Mucosa of rectum (tissue), 2 donors: ENCODE data around the gene ZMYND8.

Source experiments
- H3K27ac ChIP-seq, 2 donors: one replicate each; pipeline ENCODE4 v1.7.0; 2013; ENCODE audit warnings: inconsistent platforms in 2 of 2, low read depth in 2 of 2, low read length in 2 of 2
- H3K27me3 ChIP-seq, 2 donors: one replicate each; pipeline ENCODE4 v1.7.0; 2013; ENCODE audit warnings: low read length in 2 of 2; ENCODE audit not compliant: control insufficient read depth in 2 of 2, insufficient read depth in 2 of 2
- H3K36me3 ChIP-seq, 2 donors: one replicate each; pipeline ENCODE4 v1.7.0; 2013; ENCODE audit warnings: low read length in 2 of 2; ENCODE audit not compliant: control insufficient read depth in 2 of 2, insufficient read depth in 2 of 2
- H3K4me1 ChIP-seq, 2 donors: one replicate each; pipeline ENCODE4 v1.7.0; 2013; ENCODE audit warnings: low read length in 2 of 2, mild to moderate bottlenecking in 1 of 2; ENCODE audit not compliant: control insufficient read depth in 2 of 2, insufficient read depth in 2 of 2
- H3K4me3 ChIP-seq, 2 donors: one replicate each; pipeline ENCODE4 v1.7.0; 2013; ENCODE audit warnings: low read length in 2 of 2
- H3K9ac ChIP-seq, 2 donors: one replicate each; pipeline ENCODE4 v1.7.0; 2013; ENCODE audit warnings: low read length in 2 of 2, low read depth in 1 of 2, mild to moderate bottlenecking in 1 of 2
- H3K9me3 ChIP-seq, 2 donors: one replicate each; pipeline ENCODE4 v1.7.0; 2013; ENCODE audit warnings: low read length in 2 of 2; ENCODE audit not compliant: control insufficient read depth in 2 of 2
- donor health status: healthy.
- donor health status: Normal muscosa, but diverticular disease.

The ZMYND8 gene

DNA sequence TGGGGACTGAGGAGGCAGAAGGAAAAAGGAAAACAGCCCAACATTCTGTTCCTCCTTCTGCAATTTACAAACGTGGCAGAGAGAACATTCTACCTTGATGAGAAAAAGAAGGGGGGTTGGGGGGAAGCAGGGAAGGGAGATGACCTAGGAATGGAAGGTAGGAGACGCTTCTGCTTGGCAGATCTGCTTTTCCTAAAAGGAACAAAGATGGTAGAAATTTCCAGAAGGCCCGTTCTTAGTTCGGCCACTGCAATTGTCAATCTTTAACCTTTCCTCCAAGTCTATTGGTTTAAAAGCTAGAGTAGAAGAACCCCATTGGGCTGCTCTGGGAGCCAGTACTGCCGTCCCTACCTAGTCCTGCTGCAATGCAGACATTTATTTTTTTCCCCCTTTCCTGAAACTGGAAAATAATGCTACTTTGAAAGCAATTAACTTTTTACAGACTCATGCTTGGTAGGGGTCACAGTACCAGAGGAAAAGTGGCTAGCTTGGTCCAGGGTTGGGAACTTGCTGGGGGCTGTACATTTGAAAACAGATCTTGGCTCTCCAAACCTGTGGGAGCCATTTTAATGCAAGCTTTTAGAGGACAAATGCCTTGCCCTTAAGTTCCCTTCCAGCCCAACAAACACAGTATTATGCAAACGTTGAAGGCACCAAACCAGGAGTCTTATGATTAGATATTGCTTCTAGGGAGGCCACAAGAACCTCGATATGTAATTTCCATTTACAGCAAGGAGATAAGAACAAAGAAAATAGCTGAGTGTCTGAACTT is 2.6 kb downstream of the ZMYND8 start:
- H3K9ac ChIP-seq: peak overlapping the region; percentile 72 to 87
- H3K9me3 ChIP-seq: no peaks in the 10 kb centered on the region
- H3K4me3 ChIP-seq: peak overlapping the region; percentile 59 to 69
- H3K36me3 ChIP-seq: peaks cover 1 to 3% of the 10 kb centered on the region in 2 donors
- H3K27ac ChIP-seq: peak overlapping the region; percentile 97 to 98
- H3K4me1 ChIP-seq: peaks cover 68 to 91% of the 10 kb centered on the region in 2 donors
- no peaks in the 10 kb centered on the region for H3K27me3 ChIP-seq

DNA sequence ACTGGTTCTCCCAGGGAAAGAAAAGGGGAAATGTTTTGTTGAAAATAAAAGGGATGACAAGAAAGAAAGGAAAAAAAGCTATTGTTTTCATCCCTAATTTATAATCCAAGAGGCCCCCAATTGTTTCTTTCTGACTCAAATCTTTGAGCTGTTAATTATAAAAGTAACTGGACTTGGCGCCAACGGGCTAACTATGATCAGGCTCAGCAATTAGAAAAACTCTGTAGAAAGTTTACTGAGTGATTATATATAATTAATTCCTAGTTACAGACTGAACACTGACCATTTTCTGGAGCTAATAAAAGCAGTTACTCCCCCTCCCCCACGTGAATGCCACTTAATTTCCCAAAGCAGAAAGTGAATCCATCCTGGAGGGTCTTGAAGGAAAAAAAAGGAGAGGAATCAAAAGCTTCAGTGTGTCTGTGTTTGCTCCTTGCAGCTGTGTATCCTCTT is 3.2 kb downstream of the ZMYND8 start:
- H3K4me3 ChIP-seq: peak overlapping the region; percentile 56 to 59

DNA sequence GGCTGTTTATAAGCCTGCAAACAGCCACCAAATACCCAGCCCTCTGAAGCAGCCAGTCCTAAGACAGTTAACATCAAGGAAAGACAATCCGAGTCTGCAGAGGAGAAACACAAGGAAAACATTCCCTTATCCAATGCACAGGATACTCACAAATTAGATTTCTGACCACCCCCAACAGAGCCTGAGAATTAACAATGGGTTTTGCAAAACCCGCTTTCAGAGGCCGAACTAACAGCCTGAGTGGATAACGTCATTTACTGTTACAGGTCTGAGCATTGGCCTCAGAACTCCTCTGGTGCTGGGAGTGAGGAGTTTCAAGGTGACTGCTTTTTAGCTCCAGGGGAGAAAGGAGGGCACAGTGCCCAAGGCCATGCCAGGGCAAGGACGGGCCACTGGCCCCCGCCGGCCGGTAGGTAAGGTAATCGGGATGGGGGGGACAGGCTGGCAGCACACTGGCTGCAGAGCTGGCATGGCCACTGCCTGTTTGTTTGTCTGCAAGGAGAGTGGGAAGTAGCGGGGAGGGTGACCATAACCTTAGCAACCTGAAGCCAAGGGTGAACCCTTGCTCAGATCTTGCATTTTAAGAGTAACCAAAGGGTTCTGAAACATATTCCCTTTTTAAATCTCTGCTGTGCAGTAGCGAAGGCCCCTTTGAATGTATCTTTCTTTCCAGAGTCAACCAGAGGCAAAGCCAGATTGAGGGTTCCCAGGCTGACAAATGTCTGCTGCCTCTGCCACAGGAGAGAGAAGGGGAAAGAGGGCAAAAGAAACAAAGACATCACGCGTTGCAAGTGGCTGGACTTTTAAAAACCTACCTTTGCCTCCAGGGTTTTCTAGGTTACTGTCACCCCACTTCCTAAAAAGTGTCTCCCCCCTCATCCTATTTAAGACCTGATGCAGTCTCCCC is 3.9 kb downstream of the ZMYND8 start:
- Histone ChIP-seq H3K4me3 (peak overlapping the region; percentile 44 to 56), H3K4me1 (peaks cover 56 to 84% of the 10 kb centered on the region in 2 donors), H3K9me3 (no peaks in the 10 kb centered on the region), H3K27me3 (no peaks in the 10 kb centered on the region), H3K36me3 (peaks cover 6% of the 10 kb centered on the region in 2 donors), H3K27ac (peak overlapping the region; percentile 97 to 98), H3K9ac (peak overlapping the region; percentile 69 to 77)

More for the DNA sequence above, 3.2 kb downstream of the ZMYND8 start:
- H3K27ac ChIP-seq: peak overlapping the region; percentile 97 to 98
- peaks cover 62 to 90% of the 10 kb centered on the region in 2 donors for H3K4me1 ChIP-seq
- H3K9ac ChIP-seq: peak overlapping the region in 1 of 2 donors; percentile 69
- H3K36me3 ChIP-seq: peaks cover 3 to 5% of the 10 kb centered on the region in 2 donors
- no peaks in the 10 kb centered on the region for H3K9me3 ChIP-seq
- H3K27me3 ChIP-seq: no peaks in the 10 kb centered on the region

DNA sequence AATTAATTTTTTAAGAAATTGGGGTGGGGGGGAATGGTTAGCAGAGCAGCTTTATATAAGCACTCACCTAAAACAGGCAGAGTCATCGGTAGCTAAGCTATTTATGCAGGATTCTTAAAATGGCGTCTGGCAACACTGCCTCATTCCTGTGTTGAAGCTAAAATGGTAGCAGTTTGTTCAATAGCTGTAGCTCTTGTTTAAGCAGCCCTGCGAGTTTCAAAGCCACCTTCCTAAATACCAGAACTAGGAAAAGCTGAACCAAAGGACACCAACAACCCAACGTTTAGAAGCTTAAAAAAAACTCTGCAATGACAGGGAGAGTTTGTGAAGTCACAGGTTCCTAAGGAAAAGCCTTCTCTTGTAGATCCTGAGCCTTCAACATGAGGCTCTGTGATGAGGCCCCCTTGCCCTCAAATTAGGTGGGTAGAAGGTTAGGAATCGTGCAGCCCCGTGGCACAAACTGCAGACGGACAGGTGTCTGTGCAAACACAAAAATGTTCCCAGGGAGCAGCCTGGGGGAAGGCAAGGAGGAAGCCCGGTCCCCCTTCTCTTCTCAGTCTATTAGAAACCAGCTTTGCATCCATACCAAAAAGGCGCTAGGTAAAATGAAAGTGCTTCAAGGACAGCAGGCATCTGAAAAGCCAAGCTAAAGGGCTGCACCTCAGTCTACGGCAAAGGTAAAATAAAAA is 4.7 kb downstream of the ZMYND8 start:
- H3K4me3 ChIP-seq: peak overlapping the region; percentile 44 to 56
- peak overlapping the region; percentile 97 to 98 for H3K27ac ChIP-seq
- H3K36me3 ChIP-seq: peaks cover 8 to 11% of the 10 kb centered on the region in 2 donors
- peaks cover 48 to 76% of the 10 kb centered on the region in 2 donors for H3K4me1 ChIP-seq
- no peaks in the 10 kb centered on the region for H3K9me3 ChIP-seq
- no peaks in the 10 kb centered on the region for H3K27me3 ChIP-seq
- peak overlapping the region; percentile 69 to 77 for H3K9ac ChIP-seq

DNA sequence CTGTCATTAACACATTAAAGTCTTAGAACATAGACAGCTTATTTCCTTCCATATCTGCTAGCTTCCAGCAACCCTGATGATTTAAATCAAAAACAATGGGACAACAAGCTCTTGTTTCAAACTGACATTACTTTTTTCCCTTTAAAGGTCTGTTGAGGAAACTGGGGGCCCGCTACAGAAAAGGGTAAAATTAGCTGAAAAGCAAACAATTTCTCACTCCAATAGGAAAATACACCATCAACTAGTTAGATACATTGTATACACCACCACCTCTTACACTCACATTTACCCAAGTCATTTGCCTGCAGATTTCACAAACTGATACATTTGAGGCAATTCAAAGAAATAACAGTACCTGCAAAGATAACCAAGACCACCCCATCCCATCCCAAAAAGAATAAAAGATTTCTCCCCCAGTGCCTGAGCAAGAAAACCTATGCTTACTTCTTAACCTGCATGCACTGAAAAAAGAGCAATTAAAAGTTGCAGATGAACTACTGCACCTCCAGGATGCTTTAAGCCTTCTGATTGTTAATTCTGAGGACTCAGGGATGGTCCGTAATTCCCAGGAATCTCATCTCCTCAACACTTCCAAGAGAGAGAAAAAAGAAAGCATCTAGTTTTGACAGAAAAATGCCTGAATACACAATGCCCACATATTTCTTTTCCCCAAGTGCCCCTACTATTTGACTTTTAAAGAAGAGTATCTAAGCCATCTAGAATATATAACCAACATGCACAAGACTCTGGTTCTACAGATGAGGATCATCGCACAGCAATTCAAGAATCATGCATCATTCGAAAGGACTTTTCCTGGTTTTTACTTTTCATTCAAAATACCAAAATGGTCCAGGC is 5.6 kb downstream of the ZMYND8 start:
- peaks cover 12 to 15% of the 10 kb centered on the region in 2 donors for H3K36me3 ChIP-seq
- H3K9me3 ChIP-seq: no peaks in the 10 kb centered on the region
- no peak overlapping the region for H3K9ac ChIP-seq
- H3K4me1 ChIP-seq: peaks cover 43 to 69% of the 10 kb centered on the region in 2 donors
- H3K4me3 ChIP-seq: peak overlapping the region in 1 of 2 donors; percentile 56
- no peaks in the 10 kb centered on the region for H3K27me3 ChIP-seq
- H3K27ac ChIP-seq: peak overlapping the region; percentile 97 to 98

DNA sequence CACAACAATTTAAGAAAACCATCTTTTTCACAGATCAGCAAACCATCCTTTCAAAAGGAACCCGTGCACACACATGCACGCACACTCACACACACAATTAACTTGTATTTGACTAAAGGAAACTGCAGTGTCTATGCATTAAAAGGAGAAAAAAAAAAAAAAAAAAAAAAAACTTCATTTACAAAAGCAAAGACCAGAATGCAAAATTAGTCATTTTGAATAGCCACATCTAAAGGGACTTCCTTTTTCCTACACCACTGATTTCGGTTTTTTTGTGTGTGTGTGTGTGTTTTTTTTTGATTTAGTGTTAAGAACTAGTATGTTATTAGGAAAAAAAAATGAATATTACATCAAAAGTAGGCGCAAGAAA is 6.3 kb downstream of the ZMYND8 start:
- Histone ChIP-seq H3K27ac (peak overlapping the region; percentile 12 to 45), H3K9ac (no peak overlapping the region), H3K4me3 (no peak overlapping the region), H3K4me1 (peaks cover 37 to 62% of the 10 kb centered on the region in 2 donors), H3K36me3 (peaks cover 13 to 17% of the 10 kb centered on the region in 2 donors), H3K27me3 (no peaks in the 10 kb centered on the region), H3K9me3 (no peaks in the 10 kb centered on the region)

DNA sequence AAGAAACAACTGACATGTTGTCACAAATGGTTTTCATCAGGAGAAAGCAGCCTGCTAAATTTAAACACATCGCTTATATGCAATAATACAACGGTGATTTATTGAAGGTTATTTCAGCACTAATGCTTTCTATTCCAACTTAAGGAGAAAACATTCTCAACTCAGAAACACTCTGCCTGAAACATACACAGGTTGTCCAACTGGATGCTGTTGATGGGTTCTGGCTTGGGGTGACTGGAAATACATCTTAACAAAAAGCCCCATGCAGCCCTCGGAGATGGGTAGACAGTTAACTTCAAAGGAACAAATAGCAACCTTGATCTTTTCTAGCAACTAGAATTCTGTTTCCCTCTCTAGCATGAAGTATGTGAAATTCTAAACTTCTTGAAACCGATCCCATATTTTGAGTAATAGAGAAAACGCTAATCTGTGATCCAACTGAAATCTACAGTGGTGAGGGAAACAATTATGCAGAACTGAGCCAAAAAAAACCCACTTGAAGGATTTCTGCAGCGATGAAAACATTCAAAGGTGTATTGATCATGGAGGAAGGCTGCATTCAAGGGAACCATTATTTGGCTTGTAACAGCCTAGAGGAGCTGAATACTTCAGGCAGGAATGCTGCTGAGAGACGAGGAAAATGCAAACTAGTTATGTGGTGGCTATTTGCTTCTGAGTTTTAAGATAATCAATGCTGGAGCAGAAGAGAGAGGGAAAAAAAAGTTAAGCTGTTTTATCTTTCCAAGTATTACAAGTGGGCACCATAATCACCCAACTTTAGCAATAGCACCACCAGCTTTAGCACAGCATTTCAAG is 6.9 kb downstream of the ZMYND8 start:
- peaks cover 31 to 56% of the 10 kb centered on the region in 2 donors for H3K4me1 ChIP-seq
- H3K27me3 ChIP-seq: no peaks in the 10 kb centered on the region
- peak overlapping the region; percentile 34 to 67 for H3K27ac ChIP-seq
- H3K4me3 ChIP-seq: peak overlapping the region in 1 of 2 donors; percentile 37
- H3K9ac ChIP-seq: no peak overlapping the region
- H3K36me3 ChIP-seq: peaks cover 13 to 19% of the 10 kb centered on the region in 2 donors
- no peaks in the 10 kb centered on the region for H3K9me3 ChIP-seq

DNA sequence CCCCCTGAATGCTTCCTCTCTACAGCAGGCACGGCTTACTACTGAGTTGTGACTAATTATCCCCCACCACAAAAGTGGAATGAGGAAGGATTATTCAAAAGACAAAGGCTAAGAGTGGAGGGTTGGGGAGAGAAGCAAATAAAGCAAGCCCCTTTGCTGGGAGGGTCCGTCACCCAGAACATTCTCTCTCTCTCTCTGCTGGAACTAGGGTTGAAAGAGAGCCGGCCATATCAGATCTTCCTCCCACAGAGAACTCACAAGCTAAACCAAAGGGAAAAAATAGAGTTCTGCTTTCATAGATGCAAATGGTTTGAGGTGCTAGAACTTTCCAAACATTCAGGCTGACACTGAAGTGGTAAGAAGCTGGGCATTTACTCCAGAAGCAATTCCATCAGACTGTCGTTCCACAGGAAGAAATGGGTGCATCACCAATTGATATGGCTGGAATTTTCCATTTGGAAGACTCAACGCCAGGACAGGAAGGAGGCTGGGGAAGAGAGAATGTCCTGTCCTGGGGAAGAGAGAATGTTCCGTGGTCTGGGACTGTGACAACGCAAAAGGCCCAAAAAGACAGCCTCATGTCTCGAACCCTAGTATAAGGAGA is 7.9 kb downstream of the ZMYND8 start:
- Histone ChIP-seq H3K36me3 (peaks cover 13 to 19% of the 10 kb centered on the region in 2 donors), H3K4me3 (peak overlapping the region in 1 of 2 donors; percentile 13), H3K9ac (no peak overlapping the region), H3K4me1 (peaks cover 24 to 46% of the 10 kb centered on the region in 2 donors), H3K27ac (peak overlapping the region; percentile 34 to 67), H3K9me3 (no peaks in the 10 kb centered on the region), H3K27me3 (no peaks in the 10 kb centered on the region)
